Right lobe of liver (tissue), 4 donors: ENCODE results near the gene DHRS3.
A peak's percentile ranks its signal among the peaks of the same experiment; 100 is the strongest.

Experiments
- CTCF ChIP-seq, 4 donors: fragments of 200-600 bp in 3 of 4; fragments of 450-650 bp in 1 of 4; IDR thresholded peaks; one replicate each; pipeline versions ENCODE4 v1.5.1 to v1.8.0; 2016 to 2022; ENCODE audit warnings: antibody characterized with exemption in 4 of 4, mild to moderate bottlenecking in 2 of 4
- POLR2A ChIP-seq: fragments of 450-650 bp; IDR thresholded peaks from one replicate; pipeline ENCODE4 v1.6.1; 2017; ENCODE audit warnings: antibody characterized with exemption, mild to moderate bottlenecking
- donor health status: DM: no; HTN: no; CAD: no.
- donor health status: DM: no; HTN: no; CAD: no.
- donor health status: DM: no; HTN: yes; CAD: no.

- TF ChIP-seq CTCF (IDR thresholded peaks at IDR 0.05) (peak; percentile 93 to 98 (median 93)), POLR2A (no peak)
These were observed 1.9 kb upstream of the DHRS3 start for GRCh38 chr1:12619792-12620487.
